GM19025 (cell line): ENCODE data around the gene PUS7L.
"Not testable (repeated sequence)": the region's sequence is repeated elsewhere in the genome, so short reads cannot be mapped to it uniquely, and the experiment has no call there.

Experiments used
- ATAC-seq: cut with Tn5 transposase; IDR thresholded peaks from one replicate; pipeline ENCODE4 v1.9.1; 2021; ENCODE audit warnings: mild to moderate bottlenecking, low read depth, moderate library complexity; ENCODE audit not compliant: unreplicated experiment

The PUS7L gene

GRCh38 chr12:43751360-43751759 is 7.2 kb downstream of the PUS7L start:
- not testable (repeated sequence) for ATAC-seq

- ATAC-seq: no peak
Observed at GRCh38 chr12:43750814-43751213, 7.8 kb downstream of the PUS7L start.

GRCh38 chr12:43749016-43749415 is 9.6 kb downstream of the PUS7L start:
- ATAC-seq: no peak

GRCh38 chr12:43744826-43745225 is 13.8 kb downstream of the PUS7L start:
- no peak for ATAC-seq

- ATAC-seq: no peak
Observed at GRCh38 chr12:43742106-43742505, 16.5 kb downstream of the PUS7L start.

GRCh38 chr12:43740511-43741100 is 18.0 kb downstream of the PUS7L start:
- peak; percentile 49 for ATAC-seq

GRCh38 chr12:43737646-43738045 is 20.9 kb downstream of the PUS7L start:
- no peak for ATAC-seq

GRCh38 chr12:43736927-43737440 is 21.6 kb downstream of the PUS7L start:
- no peak for ATAC-seq

GRCh38 chr12:43733687-43734086 is 24.9 kb downstream of the PUS7L start:
- no peak for ATAC-seq

- ATAC-seq: no peak
Observed at GRCh38 chr12:43730283-43730682, 28.3 kb downstream of the PUS7L start.

GRCh38 chr12:43728698-43729097 is 29.9 kb downstream of the PUS7L start:
- ATAC-seq: no peak

GRCh38 chr12:43728117-43728516 is 30.5 kb downstream of the PUS7L start:
- no peak for ATAC-seq

GRCh38 chr12:43723134-43723533 is 35.5 kb downstream of the PUS7L start:
- ATAC-seq: no peak

GRCh38 chr12:43722621-43723020 is 36.0 kb downstream of the PUS7L start:
- no peak for ATAC-seq

- ATAC-seq: no peak
Observed at GRCh38 chr12:43711348-43711747, 47.2 kb downstream of the PUS7L start.

- not testable (repeated sequence) for ATAC-seq
Observed at GRCh38 chr12:43703772-43704171, 54.8 kb downstream of the PUS7L start.

GRCh38 chr12:43701194-43701593 is 57.4 kb downstream of the PUS7L start:
- ATAC-seq: not testable (repeated sequence)

GRCh38 chr12:43696154-43696553 is 62.4 kb downstream of the PUS7L start:
- ATAC-seq: no peak

GRCh38 chr12:43694879-43695278 is 63.7 kb downstream of the PUS7L start:
- no peak for ATAC-seq

GRCh38 chr12:43692064-43692463 is 66.5 kb downstream of the PUS7L start:
- ATAC-seq: no peak

- ATAC-seq: not testable (repeated sequence)
Observed at GRCh38 chr12:43685491-43685890, 73.1 kb downstream of the PUS7L start.

- peak; percentile 89 for ATAC-seq
Observed at GRCh38 chr12:43676183-43676813, 82.3 kb downstream of the PUS7L start.
